Neutrophil (primary cell): ENCODE data around the gene SLC30A10.
"Not testable (repeated sequence)": the region's sequence is repeated elsewhere in the genome, so short reads cannot be mapped to it uniquely, and the experiment has no call there.

Experiments used
- H3K27ac ChIP-seq: fragments of 200-600 bp; sonication (generic); 2 replicates; pipeline ENCODE4 v1.5.1; 2016; ENCODE audit warnings: mild to moderate bottlenecking, moderate library complexity
- H3K27me3 ChIP-seq: fragments of 200-600 bp; sonication (generic); 2 replicates; pipeline ENCODE4 v1.6.0; 2016; ENCODE audit warnings: mild to moderate bottlenecking
- H3K36me3 ChIP-seq: fragments of 200-600 bp; sonication (generic); 2 replicates; pipeline ENCODE4 v1.5.1; 2017
- H3K4me1 ChIP-seq, 2 experiments: fragments of 200-600 bp in 1 of 2; sonication (generic) in 1 of 2; 1 replicate in 1 of 2; 2 replicates in 1 of 2; pipeline versions ENCODE4 v1.5.1 to v1.6.1; 2013 to 2016; ENCODE audit warnings: low read depth in 1 of 2, low read length in 1 of 2, mild to moderate bottlenecking in 1 of 2, moderate library complexity in 1 of 2; ENCODE audit not compliant: control insufficient read depth in 1 of 2, insufficient read depth in 1 of 2
- H3K4me3 ChIP-seq, 2 experiments: fragments of 200-600 bp in 1 of 2; sonication (generic) in 1 of 2; 1 replicate in 1 of 2; 2 replicates in 1 of 2; pipeline ENCODE4 v1.5.1; 2013 to 2016; ENCODE audit warnings: low read depth in 1 of 2, low read length in 1 of 2, mild to moderate bottlenecking in 1 of 2, moderate library complexity in 1 of 2
- H3K9me3 ChIP-seq: fragments of 200-600 bp; sonication (generic); 2 replicates; pipeline ENCODE4 v1.5.1; 2016
- TF ChIP-seq, protein P1 (sequence below): fragments of 200-600 bp; sonication (generic); IDR thresholded peaks from 2 replicates; pipeline ENCODE4 v1.5.1; 2016; ENCODE audit warnings: antibody characterized with exemption

SLC30A10 gene

DNA sequence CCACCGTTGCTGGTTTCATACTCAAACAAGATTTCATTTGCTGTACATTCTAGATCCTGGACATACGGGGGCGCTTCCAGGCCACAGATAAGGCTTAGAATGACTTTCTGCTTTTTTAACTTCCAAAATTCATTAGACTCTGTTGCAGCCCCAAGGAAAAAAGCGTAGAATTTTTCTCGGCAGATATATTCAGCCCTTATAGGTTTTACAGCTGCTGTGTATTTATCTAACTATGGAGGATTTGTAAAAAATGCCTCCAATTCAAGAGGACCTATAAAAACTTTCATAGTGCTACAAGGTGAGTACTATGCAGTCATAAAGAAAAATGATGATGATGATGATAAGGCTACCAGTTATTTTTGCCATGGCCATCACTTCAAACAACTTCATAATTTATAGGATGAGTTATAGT, 51.6 kb downstream of the SLC30A10 start:
- H3K36me3 ChIP-seq = no peaks in the 10 kb centered on the region
- H3K27me3 ChIP-seq = peaks cover 8% of the 10 kb centered on the region
- H3K27ac ChIP-seq = no peak overlapping the region
- TF ChIP-seq, protein P1, sequence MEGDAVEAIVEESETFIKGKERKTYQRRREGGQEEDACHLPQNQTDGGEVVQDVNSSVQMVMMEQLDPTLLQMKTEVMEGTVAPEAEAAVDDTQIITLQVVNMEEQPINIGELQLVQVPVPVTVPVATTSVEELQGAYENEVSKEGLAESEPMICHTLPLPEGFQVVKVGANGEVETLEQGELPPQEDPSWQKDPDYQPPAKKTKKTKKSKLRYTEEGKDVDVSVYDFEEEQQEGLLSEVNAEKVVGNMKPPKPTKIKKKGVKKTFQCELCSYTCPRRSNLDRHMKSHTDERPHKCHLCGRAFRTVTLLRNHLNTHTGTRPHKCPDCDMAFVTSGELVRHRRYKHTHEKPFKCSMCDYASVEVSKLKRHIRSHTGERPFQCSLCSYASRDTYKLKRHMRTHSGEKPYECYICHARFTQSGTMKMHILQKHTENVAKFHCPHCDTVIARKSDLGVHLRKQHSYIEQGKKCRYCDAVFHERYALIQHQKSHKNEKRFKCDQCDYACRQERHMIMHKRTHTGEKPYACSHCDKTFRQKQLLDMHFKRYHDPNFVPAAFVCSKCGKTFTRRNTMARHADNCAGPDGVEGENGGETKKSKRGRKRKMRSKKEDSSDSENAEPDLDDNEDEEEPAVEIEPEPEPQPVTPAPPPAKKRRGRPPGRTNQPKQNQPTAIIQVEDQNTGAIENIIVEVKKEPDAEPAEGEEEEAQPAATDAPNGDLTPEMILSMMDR = no peak
- H3K4me1 ChIP-seq = no peaks in the 10 kb centered on the region
- no peaks in the 10 kb centered on the region for H3K9me3 ChIP-seq
- no peak overlapping the region for H3K4me3 ChIP-seq

DNA sequence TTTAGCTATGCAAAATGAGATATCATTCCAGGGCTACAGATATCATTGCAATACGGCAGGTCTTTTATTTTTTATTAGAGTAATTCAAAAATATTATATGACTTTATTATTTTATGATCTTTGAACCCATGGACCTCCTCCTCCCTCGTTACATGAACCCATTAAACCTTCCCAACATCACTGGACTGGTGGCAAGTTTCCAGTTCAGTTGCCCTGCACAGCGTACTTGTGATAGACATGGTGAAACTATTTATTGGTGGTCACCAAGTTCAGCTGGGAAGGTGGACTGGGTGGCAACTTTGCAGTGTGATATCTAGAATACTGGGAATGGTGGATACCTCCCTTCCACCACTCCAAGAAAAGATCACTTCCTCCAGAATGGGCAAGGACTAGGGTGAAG, 52.5 kb downstream of the SLC30A10 start:
- no peak overlapping the region for H3K4me3 ChIP-seq
- peaks cover 8% of the 10 kb centered on the region for H3K27me3 ChIP-seq
- no peaks in the 10 kb centered on the region for H3K36me3 ChIP-seq
- H3K9me3 ChIP-seq = no peaks in the 10 kb centered on the region
- H3K27ac ChIP-seq = no peak overlapping the region
- H3K4me1 ChIP-seq = no peaks in the 10 kb centered on the region
- TF ChIP-seq, protein P1 = no peak

DNA sequence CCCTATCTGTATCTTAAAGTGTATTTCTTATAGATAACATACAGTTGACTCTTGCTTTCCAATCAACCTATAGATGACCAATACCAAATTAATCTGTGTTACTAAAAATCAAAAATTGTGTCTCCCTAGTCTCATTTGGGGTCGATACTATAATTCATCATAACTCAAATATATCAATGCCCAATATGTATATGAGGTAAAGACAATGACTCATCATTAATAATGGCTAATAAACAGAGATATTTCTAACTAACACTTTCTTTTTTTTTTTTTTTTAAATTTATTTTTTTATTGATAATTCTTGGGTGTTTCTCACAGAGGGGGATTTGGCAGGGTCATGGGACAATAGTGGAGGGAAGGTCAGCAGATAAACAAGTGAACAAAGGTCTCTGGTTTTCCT, 55.8 kb downstream of the SLC30A10 start:
- not testable (repeated sequence) for H3K4me1 ChIP-seq, H3K4me3 ChIP-seq, H3K27me3 ChIP-seq, H3K27ac ChIP-seq, H3K36me3 ChIP-seq, H3K9me3 ChIP-seq

DNA sequence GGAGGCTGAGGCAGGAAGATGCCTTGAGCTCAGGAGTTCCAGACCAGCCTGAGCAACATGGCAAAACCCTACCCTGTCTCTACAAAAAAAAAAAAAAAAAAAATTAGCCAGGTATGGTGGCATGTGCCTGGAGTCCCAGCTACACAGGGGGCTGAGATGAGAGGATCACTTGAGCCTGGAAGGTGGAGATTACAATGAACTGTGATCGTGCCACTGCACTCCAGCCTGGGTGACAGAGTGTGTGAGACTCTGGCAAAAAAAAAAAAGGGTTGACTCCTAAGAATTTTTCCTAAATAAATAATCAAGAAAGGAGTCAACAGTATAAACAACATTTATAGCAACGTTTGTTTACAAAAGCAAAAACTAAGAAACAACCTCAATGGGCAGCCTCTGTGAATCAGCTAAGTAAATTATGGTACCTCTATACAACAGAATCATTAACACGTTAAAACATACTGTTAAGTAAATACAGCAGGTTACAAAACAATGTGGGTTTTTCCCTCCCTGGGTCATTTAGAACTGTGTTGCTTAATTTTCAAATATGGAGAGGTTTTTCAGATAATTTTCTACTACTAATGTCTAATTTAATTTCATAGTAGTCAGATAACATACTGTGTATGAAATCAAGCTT, 56.8 kb downstream of the SLC30A10 start:
- H3K9me3 ChIP-seq = no peaks in the 10 kb centered on the region
- TF ChIP-seq, protein P1 = no peak
- no peak overlapping the region for H3K4me3 ChIP-seq
- no peak overlapping the region for H3K27ac ChIP-seq
- no peaks in the 10 kb centered on the region for H3K4me1 ChIP-seq
- no peaks in the 10 kb centered on the region for H3K36me3 ChIP-seq
- no peaks in the 10 kb centered on the region for H3K27me3 ChIP-seq

DNA sequence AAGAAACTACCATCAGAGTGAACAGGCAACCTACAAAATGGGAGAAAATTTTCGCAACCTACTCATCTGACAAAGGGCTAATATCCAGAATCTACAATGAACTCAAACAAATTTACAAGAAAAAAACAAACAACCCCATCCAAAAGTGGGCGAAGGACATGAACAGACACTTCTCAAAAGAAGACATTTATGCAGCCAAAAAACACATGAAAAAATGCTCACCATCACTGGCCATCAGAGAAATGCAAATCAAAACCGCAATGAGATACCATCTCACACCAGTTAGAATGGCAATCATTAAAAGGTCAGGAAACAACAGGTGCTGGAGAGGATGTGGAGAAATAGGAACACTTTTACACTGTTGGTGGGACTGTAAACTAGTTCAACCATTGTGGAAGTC, 59.7 kb downstream of the SLC30A10 start:
- H3K9me3 ChIP-seq, H3K4me1 ChIP-seq, H3K4me3 ChIP-seq, H3K27me3 ChIP-seq, H3K36me3 ChIP-seq, H3K27ac ChIP-seq: not testable (repeated sequence)
